Fibroblast of mammary gland (primary cell): Measurements from ENCODE around the gene SIK1.

Source experiments
- DNase-seq: peaks from one replicate; pipeline ENCODE4 v3.0.0-alpha.2; 2010; ENCODE audit warnings: low read depth
- H3K4me3 ChIP-seq: 2 replicates; pipeline ENCODE4 v1.5.1; 2011; ENCODE audit warnings: low read depth, mild to moderate bottlenecking, low read length, moderate library complexity; ENCODE audit not compliant: control insufficient read depth
- TF ChIP-seq, protein P1 (sequence below): conservative IDR thresholded peaks from 2 replicates; pipeline ENCODE4 v1.5.1; 2011; ENCODE audit warnings: low read depth, low read length, inconsistent platforms; ENCODE audit not compliant: control insufficient read depth, insufficient read depth

The SIK1 gene

GRCh38 chr21:43367859-43368258 lies 59.1 kb downstream of the SIK1 start:
- TF ChIP-seq, protein P1, sequence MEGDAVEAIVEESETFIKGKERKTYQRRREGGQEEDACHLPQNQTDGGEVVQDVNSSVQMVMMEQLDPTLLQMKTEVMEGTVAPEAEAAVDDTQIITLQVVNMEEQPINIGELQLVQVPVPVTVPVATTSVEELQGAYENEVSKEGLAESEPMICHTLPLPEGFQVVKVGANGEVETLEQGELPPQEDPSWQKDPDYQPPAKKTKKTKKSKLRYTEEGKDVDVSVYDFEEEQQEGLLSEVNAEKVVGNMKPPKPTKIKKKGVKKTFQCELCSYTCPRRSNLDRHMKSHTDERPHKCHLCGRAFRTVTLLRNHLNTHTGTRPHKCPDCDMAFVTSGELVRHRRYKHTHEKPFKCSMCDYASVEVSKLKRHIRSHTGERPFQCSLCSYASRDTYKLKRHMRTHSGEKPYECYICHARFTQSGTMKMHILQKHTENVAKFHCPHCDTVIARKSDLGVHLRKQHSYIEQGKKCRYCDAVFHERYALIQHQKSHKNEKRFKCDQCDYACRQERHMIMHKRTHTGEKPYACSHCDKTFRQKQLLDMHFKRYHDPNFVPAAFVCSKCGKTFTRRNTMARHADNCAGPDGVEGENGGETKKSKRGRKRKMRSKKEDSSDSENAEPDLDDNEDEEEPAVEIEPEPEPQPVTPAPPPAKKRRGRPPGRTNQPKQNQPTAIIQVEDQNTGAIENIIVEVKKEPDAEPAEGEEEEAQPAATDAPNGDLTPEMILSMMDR = no peak

DNA sequence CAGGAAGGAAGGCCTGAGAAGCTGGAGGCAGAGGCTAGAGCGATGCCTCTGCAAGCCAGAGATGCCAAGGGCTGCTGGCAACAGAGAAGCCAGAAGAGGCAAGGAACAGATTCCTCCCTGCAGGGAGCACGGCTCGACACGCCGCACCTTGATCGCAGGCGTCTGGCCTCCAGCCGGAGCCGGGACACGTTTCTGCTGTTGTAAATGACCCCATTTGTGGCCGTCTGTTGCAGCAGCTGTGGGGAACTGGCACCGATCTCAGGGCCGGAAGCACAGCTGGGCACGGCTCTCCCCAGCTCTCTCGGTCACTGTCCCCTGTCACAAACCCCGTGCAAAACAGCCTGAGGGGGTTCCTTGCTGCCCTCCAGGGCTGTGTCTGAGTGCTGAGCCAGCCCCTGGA lies 59.6 kb downstream of the SIK1 start:
- TF ChIP-seq, protein P1 = no peak
- H3K4me3 ChIP-seq = no peak overlapping the region
- DNase-seq = no peak

More at GRCh38 chr21:43367859-43368258, 59.1 kb downstream of the SIK1 start:
- no peak overlapping the region for H3K4me3 ChIP-seq
- no peak for DNase-seq

DNA sequence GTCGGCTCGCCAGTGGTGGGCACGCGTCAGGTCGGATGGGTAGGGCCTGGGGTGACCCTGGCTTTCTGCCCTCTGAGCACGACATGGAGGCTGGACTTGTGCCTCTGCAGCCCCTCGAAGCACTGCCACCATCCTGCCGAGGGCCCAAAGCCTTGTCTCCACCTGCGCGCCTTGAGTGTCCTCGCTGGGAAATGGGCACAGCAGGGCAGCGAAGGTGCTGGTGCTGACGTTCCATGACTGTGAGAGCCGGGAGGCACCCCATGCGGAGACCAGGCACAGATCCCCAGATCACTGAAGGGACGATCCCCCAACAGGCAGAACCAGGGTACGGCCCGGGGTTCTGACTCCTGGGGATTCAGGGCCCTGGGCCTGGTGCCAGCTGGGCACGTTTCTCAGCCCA lies 60.3 kb downstream of the SIK1 start:
- no peak overlapping the region for H3K4me3 ChIP-seq
- DNase-seq = no peak
- TF ChIP-seq, protein P1 = no peak

DNA sequence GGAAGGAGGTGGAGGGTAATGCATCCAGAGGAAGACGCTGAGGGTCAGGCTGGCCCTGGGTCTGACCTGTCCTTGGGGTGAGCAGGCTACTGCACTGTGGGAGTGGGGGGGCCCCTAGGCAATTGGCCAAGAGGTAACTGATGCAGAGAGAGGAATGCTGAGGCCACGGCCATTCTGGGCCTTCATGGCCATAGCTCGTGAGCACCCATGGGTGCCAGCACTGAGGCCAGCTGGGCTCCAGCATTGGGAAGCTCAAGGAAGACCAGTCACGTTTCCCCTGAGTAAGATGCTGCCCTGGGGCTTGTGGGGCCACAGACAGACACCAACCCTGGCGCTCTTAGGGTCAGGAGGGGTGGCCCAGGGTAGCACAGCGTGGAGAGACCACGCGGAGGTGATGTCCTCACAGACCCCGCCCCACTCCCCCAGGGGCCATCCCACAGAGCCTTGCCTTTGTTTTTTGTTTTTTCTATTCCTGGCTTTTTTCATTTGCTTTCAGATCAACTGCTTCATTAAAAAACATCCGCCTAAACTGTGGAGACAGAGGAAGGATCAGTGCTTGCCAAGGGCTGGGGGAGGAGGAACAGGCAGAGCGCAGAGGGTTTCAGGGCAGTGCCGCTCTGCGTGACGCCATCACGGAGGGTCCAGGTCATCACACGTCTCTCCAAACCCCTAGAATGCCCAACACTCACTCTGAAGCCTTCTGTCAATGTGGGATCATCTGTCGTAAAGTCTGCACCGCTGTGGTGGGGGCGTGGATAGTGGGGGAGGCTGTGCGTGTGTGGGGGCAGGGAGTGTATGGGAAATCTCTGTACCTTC lies 61.1 kb downstream of the SIK1 start:
- DNase-seq = no peak
- TF ChIP-seq, protein P1 = no peak
- no peak overlapping the region for H3K4me3 ChIP-seq

- H3K4me3 ChIP-seq = no peak overlapping the region
- DNase-seq = no peak
- TF ChIP-seq, protein P1 = no peak
These were observed 62.0 kb downstream of the SIK1 start for GRCh38 chr21:43364851-43365424.
